Measurements from ENCODE around the gene IVD. TPM values are rescaled to one million over a fixed set of nuclear protein-coding genes. Genes with fewer than 3 reads are reported as not detected.

IVD gene
- total and polyA plus RNA-seq, 2 donors (not counting 1 experiment from before 2014, with no cell fraction given) = 41.7 to 106 TPM

- ChIA-PET CTCF (interaction anchor here (1.0 to 1.2 kb wide), 2 partner anchors 10 to 44 kb away, joined by 3 read pairs; no protein-coding TSS in a partner anchor), POLR2A (no interaction called here)
- TF ChIP-seq EZH2 (IDR thresholded peaks at IDR 0.05; ENCODE audit: borderline replicate concordance, insufficient read depth, low read depth, low read length, poor library complexity, severe bottlenecking) (no peak), CTCF (IDR thresholded peaks at IDR 0.05) (no peak)
- Histone ChIP-seq H3K9me3 (ENCODE audit: control extremely low read depth in 1 of 3, control insufficient read depth in 2 of 3, insufficient read depth in 1 of 3, low read length in 2 of 3) (no peaks in the 10 kb centered on the region), H3K36me3 (replicated peaks in 1 of 2; ENCODE audit: control extremely low read depth in 1 of 2, control insufficient read depth in 1 of 2, extremely low read depth in 1 of 2, insufficient read depth in 2 of 2, low read length in 1 of 2) (no peaks in the 10 kb centered on the region), H2AFZ (ENCODE audit: insufficient read depth, low read depth, low read length, poor library complexity, severe bottlenecking) (no peak overlapping the region), H4K20me1 (ENCODE audit: control insufficient read depth, insufficient read depth, low read length, poor library complexity, severe bottlenecking) (no peaks in the 10 kb centered on the region), H3K27me3 (replicated peaks in 1 of 4; ENCODE audit: control extremely low read depth in 1 of 4, control insufficient read depth in 3 of 4, insufficient read depth in 4 of 4, low read length in 3 of 4) (no peaks in the 10 kb centered on the region), H3K9ac (ENCODE audit: low read length) (no peak overlapping the region), H3K4me2 (replicated peaks; ENCODE audit: low read depth, low read length, poor library complexity, severe bottlenecking) (no peak overlapping the region), H3K4me1 (ENCODE audit: control insufficient read depth in 2 of 2, insufficient read depth in 2 of 2, low read length in 2 of 2) (peaks cover 0 to 3% of the 10 kb centered on the region in 2 donors), H3K79me2 (ENCODE audit: control insufficient read depth, insufficient read depth, low read length) (no peaks in the 10 kb centered on the region), H3K27ac (ENCODE audit: low read length in 2 of 2) (no peak overlapping the region), H3K4me3 (ENCODE audit: control extremely low read depth in 1 of 5, extremely low read depth in 1 of 5, insufficient read depth in 1 of 5, low read depth in 2 of 5, low read length in 4 of 5) (no peak overlapping the region)
- H3K27me3 Mint-ChIP-seq = no peaks in the 10 kb centered on the region
- DNase-seq (no peak), ATAC-seq (ENCODE audit: low read depth) (no peak)
- H3K4me1 Mint-ChIP-seq = peaks cover 3% of the 10 kb centered on the region
- H3K27ac Mint-ChIP-seq = no peak overlapping the region
- intact Hi-C loops (cut with micrococcal nuclease) = no loop called here
- H3K9me3 Mint-ChIP-seq (ENCODE audit: insufficient read depth) = no peaks in the 10 kb centered on the region
- WGBS (ENCODE audit: insufficient coverage) = 96% methylated on average over 3 of the region's 3 CpGs
- no peak overlapping the region for H3K4me3 Mint-ChIP-seq
Measured at GRCh38 chr15:40377606-40378005, 28.0 kb upstream of the IVD start.

- peaks cover 12% of the 10 kb centered on the region for H3K4me1 Mint-ChIP-seq
- H3K4me2 ChIP-seq (replicated peaks; ENCODE audit: low read depth, low read length, poor library complexity, severe bottlenecking) = no peak overlapping the region
- H3K4me3 Mint-ChIP-seq = no peak overlapping the region
- CTCF ChIA-PET = interaction anchor here (0.5 to 1.5 kb wide), 3 partner anchors 11 to 42 kb away, joined by 3 to 5 read pairs (median 4); no protein-coding TSS in a partner anchor
- POLR2A ChIA-PET = no interaction called here
- no peaks in the 10 kb centered on the region for H3K9me3 ChIP-seq (ENCODE audit: control extremely low read depth in 1 of 3, control insufficient read depth in 2 of 3, insufficient read depth in 1 of 3, low read length in 2 of 3)
- no peaks in the 10 kb centered on the region for H4K20me1 ChIP-seq (ENCODE audit: control insufficient read depth, insufficient read depth, low read length, poor library complexity, severe bottlenecking)
- WGBS (ENCODE audit: insufficient coverage) = no CpG with 5 or more reads among the region's 4 CpGs
- H3K36me3 ChIP-seq (replicated peaks in 1 of 2; ENCODE audit: control extremely low read depth in 1 of 2, control insufficient read depth in 1 of 2, extremely low read depth in 1 of 2, insufficient read depth in 2 of 2, low read length in 1 of 2) = no peaks in the 10 kb centered on the region
- DNase-seq = no peak
- H3K27me3 Mint-ChIP-seq = no peaks in the 10 kb centered on the region
- no peak for ATAC-seq (ENCODE audit: low read depth)
- no peak overlapping the region for H2AFZ ChIP-seq (ENCODE audit: insufficient read depth, low read depth, low read length, poor library complexity, severe bottlenecking)
- no peak overlapping the region for H3K9ac ChIP-seq (ENCODE audit: low read length)
- peaks cover 11% of the 10 kb centered on the region for H3K79me2 ChIP-seq (ENCODE audit: control insufficient read depth, insufficient read depth, low read length)
- no peaks in the 10 kb centered on the region for H3K27me3 ChIP-seq (replicated peaks in 1 of 4; ENCODE audit: control extremely low read depth in 1 of 4, control insufficient read depth in 3 of 4, insufficient read depth in 4 of 4, low read length in 3 of 4)
- TF ChIP-seq EZH2 (IDR thresholded peaks at IDR 0.05; ENCODE audit: borderline replicate concordance, insufficient read depth, low read depth, low read length, poor library complexity, severe bottlenecking) = no peak
- TF ChIP-seq CTCF (IDR thresholded peaks at IDR 0.05) = no peak
- intact Hi-C loops (cut with micrococcal nuclease) = no loop called here
- no peak overlapping the region for H3K27ac Mint-ChIP-seq
- H3K9me3 Mint-ChIP-seq (ENCODE audit: insufficient read depth) = no peaks in the 10 kb centered on the region
- no peak overlapping the region for H3K27ac ChIP-seq (ENCODE audit: low read length in 2 of 2)
- no peak overlapping the region for H3K4me3 ChIP-seq (ENCODE audit: control extremely low read depth in 1 of 5, extremely low read depth in 1 of 5, insufficient read depth in 1 of 5, low read depth in 2 of 5, low read length in 4 of 5)
- peaks cover 6 to 13% of the 10 kb centered on the region in 2 donors for H3K4me1 ChIP-seq (ENCODE audit: control insufficient read depth in 2 of 2, insufficient read depth in 2 of 2, low read length in 2 of 2)
Measured at GRCh38 chr15:40379374-40379773, 26.2 kb upstream of the IVD start.
